ENCODE data around the gene ERRFI1. TPM values are rescaled to one million over a fixed set of nuclear protein-coding genes. Genes with fewer than 3 reads are reported as not detected.

The ERRFI1 gene
- total RNA-seq, 1 donor from 2014 or later: 61.5 TPM

DNA sequence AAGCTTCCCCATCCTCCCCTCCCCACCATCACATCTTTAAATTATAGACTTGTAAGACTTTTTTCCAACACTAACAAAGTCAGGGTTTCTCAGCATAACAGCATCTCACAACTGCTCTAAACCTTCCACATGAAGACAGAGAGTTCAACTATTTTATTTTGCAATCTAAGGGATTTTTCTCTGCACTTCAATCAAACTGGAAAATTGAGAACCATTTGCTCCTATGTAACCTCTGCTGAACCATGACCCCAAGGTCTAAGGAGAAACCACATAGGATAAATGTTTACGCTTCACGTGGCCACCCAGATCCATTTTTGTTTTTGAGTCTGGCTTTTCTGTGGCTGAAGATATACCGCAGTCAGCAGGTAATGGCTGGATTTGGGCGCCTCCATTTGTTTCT is 13.2 kb downstream of the ERRFI1 start:
- H3K36me3 ChIP-seq (ENCODE audit: control insufficient read depth, insufficient read depth, low read length): peaks cover 10% of the 10 kb centered on the region
- H3K27me3 ChIP-seq (ENCODE audit: control insufficient read depth, insufficient read depth, low read length): no peaks in the 10 kb centered on the region
- no peak for DNase-seq (ENCODE audit: low read depth)
- H3K4me3 ChIP-seq (ENCODE audit: low read depth, low read length): no peak overlapping the region
- TF ChIP-seq, protein P1, sequence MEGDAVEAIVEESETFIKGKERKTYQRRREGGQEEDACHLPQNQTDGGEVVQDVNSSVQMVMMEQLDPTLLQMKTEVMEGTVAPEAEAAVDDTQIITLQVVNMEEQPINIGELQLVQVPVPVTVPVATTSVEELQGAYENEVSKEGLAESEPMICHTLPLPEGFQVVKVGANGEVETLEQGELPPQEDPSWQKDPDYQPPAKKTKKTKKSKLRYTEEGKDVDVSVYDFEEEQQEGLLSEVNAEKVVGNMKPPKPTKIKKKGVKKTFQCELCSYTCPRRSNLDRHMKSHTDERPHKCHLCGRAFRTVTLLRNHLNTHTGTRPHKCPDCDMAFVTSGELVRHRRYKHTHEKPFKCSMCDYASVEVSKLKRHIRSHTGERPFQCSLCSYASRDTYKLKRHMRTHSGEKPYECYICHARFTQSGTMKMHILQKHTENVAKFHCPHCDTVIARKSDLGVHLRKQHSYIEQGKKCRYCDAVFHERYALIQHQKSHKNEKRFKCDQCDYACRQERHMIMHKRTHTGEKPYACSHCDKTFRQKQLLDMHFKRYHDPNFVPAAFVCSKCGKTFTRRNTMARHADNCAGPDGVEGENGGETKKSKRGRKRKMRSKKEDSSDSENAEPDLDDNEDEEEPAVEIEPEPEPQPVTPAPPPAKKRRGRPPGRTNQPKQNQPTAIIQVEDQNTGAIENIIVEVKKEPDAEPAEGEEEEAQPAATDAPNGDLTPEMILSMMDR (IDR thresholded peaks at IDR 0.05; ENCODE audit: insufficient read depth, low read length, poor library complexity, severe bottlenecking): no peak

DNA sequence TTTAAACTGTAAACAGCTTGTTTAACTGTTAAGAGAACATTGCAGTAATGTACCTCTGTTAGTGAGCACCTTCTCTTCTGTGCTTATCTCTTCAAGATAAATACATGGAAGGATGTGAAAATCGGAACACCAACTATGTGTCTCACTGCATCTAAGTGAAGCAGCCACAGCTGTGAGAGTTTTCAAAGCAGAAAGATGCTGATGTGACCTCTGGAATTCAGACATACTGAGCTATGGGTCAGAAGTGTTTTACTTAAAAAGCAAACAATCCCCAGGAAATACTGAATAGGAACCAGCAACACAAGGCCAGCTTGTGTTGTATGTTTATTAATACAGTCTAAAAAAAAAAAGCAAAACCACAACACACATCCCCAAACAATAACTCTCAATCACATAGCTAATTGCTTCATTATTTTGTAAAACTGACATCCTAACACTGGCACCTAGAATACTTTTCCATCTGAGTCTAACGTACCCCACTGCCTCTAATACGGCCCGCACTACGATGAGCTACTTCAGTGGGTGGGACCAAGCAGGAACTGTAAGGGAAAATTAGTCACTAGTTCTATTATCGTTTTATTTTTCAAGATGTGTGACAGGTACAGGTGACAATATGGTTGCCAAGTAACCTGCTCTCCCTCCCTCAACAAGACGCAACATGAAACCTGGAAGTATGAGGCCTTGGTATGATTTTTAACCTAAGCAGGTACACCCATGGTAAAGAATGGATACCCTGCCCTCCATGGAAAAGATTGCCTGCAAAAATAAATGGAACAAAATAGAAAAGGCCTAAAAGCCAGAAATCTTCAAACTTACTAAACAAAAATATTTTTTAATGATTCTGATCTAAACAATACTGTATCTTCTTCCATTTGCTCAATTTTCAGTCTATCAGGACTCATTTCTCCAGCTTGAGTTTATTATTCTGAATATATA is 13.9 kb downstream of the ERRFI1 start:
- Histone ChIP-seq H3K4me3 (ENCODE audit: low read depth, low read length) (no peak overlapping the region), H3K36me3 (ENCODE audit: control insufficient read depth, insufficient read depth, low read length) (peaks cover 10% of the 10 kb centered on the region), H3K27me3 (ENCODE audit: control insufficient read depth, insufficient read depth, low read length) (no peaks in the 10 kb centered on the region)
- no peak for DNase-seq (ENCODE audit: low read depth)
- TF ChIP-seq, protein P1 (IDR thresholded peaks at IDR 0.05; ENCODE audit: insufficient read depth, low read length, poor library complexity, severe bottlenecking): no peak

DNA sequence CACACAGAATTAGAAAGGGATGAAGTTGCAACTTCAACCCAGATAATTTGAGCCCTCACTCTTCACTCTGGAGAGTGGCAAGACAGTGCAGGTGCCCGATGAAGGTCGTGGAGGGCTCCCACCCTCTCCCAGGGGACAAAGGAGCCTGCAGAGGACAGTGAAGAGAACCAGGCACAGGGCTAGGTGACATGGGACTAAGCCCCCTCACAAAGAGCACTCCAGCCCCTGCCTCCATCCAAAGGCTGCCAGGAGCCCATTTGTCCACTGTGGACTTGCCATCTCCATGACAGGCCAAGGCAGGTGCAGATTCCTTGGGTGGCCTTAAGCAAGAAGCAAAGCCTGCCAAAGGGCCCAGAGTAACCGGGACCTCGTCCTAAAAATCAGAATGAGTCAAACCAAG is 15.1 kb downstream of the ERRFI1 start:
- H3K27me3 ChIP-seq (ENCODE audit: control insufficient read depth, insufficient read depth, low read length): no peaks in the 10 kb centered on the region
- H3K36me3 ChIP-seq (ENCODE audit: control insufficient read depth, insufficient read depth, low read length): peaks cover 10% of the 10 kb centered on the region
- no peak for DNase-seq (ENCODE audit: low read depth)
- TF ChIP-seq, protein P1 (IDR thresholded peaks at IDR 0.05; ENCODE audit: insufficient read depth, low read length, poor library complexity, severe bottlenecking): no peak
- no peak overlapping the region for H3K4me3 ChIP-seq (ENCODE audit: low read depth, low read length)

DNA sequence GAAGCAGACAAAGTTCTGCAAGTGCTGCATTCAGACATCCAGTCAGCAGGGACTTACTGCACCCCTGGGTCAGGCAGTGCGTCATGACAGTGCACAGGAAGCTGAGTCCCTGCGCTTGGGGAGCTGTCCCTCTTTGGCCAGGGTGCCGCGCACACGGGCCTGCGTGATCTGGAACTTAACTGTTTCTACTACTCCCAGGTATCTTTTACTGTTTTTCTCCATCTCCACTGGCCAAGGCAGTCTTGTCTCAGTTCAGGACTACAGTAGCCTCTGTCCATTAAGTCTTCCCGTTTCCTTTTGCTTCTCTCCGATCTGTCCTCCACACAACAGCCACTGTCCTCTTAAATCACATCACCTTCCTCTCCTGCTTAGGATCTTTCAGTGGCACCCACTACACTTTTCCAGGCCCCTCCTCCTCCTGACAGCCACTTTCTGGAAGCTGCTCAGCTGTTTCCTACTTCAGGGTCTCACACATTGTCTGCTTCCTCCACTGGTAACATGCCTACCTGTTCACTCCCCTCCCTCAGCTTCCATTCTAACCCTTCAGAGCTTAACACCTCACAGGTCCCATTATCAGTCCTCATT is 15.9 kb downstream of the ERRFI1 start:
- DNase-seq (ENCODE audit: low read depth): no peak
- no peaks in the 10 kb centered on the region for H3K27me3 ChIP-seq (ENCODE audit: control insufficient read depth, insufficient read depth, low read length)
- no peak overlapping the region for H3K4me3 ChIP-seq (ENCODE audit: low read depth, low read length)
- H3K36me3 ChIP-seq (ENCODE audit: control insufficient read depth, insufficient read depth, low read length): peaks cover 10% of the 10 kb centered on the region
- TF ChIP-seq, protein P1 (IDR thresholded peaks at IDR 0.05; ENCODE audit: insufficient read depth, low read length, poor library complexity, severe bottlenecking): no peak

DNA sequence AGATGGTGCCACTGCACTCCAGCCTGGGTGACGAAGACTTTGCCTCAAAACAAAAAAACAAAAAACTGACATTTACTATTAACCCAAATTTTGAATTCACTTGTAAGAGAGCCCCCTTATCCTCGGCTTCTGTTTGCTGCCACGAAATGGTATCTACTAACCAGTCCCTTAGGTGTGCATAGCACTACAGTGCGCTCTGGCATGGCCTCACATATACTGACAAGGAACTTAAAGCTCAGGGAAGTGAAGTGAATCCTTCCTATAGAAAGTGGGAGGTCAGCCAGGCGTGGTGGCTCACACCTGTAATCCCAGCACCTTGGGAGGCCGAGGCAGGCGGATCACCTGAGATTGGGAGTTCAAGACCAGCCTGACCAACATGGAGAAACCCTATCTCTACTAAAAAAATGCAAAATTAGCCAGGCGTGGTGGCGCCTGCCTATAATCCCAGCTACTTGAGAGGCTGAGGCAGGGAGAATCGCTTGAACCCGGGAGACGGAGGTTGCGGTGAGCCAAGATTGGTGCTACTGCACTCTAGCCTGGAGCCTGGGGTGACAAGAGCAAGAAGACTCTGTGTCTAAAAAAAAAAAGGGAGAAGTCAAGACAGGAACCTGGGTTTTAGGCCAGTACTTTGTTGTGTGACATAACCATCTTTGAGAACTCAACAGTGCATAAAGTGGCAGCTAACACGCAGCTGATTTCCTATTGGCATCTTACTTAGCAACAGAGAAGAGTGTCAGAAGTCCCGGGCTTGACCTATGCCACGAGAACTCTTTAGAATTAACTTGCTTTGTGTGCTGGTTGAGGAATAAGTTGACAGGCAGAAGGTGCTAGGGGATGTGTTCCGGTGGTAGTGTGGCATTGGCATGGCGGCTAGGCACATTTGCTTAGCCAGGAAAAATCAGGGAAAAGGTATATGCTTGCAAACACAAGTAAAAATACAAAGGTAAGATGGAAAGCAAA is 16.8 kb downstream of the ERRFI1 start:
- Histone ChIP-seq H3K27me3 (ENCODE audit: control insufficient read depth, insufficient read depth, low read length) (no peaks in the 10 kb centered on the region), H3K36me3 (ENCODE audit: control insufficient read depth, insufficient read depth, low read length) (peaks cover 10% of the 10 kb centered on the region), H3K4me3 (ENCODE audit: low read depth, low read length) (no peak overlapping the region)
- no peak for DNase-seq (ENCODE audit: low read depth)
- TF ChIP-seq, protein P1 (IDR thresholded peaks at IDR 0.05; ENCODE audit: insufficient read depth, low read length, poor library complexity, severe bottlenecking): no peak

Data from kidney epithelial cell (primary cell).